MCF 10A (cell line): ENCODE data around the gene PPP2R2C. TPM values are rescaled to one million over a fixed set of nuclear protein-coding genes. Genes with fewer than 3 reads are reported as not detected.

Source experiments
- BruUV-seq: library from RNA; stranded (reverse); fragments of 400-500 nt; replicated peaks from 2 replicates; lab custom pipeline; 2021; lab: Mats Ljungman, UMichigan
- CTCF ChIA-PET: fragments of 300-600 bp; sonication (Branson Sonifier 250); formaldehyde crosslinking; extraction: SDS; loops from one replicate; lab custom pipeline; 2021; ENCODE audit warnings: antibody characterized with exemption, inconsistent platforms; lab: Yijun Ruan, JAX
- POLR2A ChIA-PET: fragments of 300-600, 350-650 bp; sonication (Branson Sonifier 250); formaldehyde crosslinking; extraction: SDS; loops from one replicate; lab custom pipeline; 2020; ENCODE audit warnings: antibody characterized with exemption, inconsistent platforms; lab: Yijun Ruan, JAX
- DNase-seq: peaks from one replicate; pipeline ENCODE4 v3.0.0-alpha.2; 2018; ENCODE audit not compliant: unreplicated experiment
- H3K27ac Mint-ChIP-seq: one replicate; pipeline ENCODE4 v1.8.0; 2022; ENCODE audit warnings: mild to moderate bottlenecking, low read depth, mixed read lengths; ENCODE audit not compliant: unreplicated experiment
- H3K27me3 Mint-ChIP-seq: one replicate; pipeline ENCODE4 v1.8.0; 2022; ENCODE audit warnings: mixed read lengths; ENCODE audit not compliant: insufficient read depth, unreplicated experiment
- H3K36me3 Mint-ChIP-seq: one replicate; pipeline ENCODE4 v1.8.0; 2022; ENCODE audit warnings: mild to moderate bottlenecking, moderate library complexity, mixed read lengths; ENCODE audit not compliant: insufficient read depth, unreplicated experiment
- H3K4me1 Mint-ChIP-seq: one replicate; pipeline ENCODE4 v1.8.0; 2022; ENCODE audit warnings: mixed read lengths; ENCODE audit not compliant: insufficient read depth, unreplicated experiment
- H3K4me3 Mint-ChIP-seq: one replicate; pipeline ENCODE4 v1.8.0; 2022; ENCODE audit warnings: mild to moderate bottlenecking, moderate library complexity, mixed read lengths; ENCODE audit not compliant: unreplicated experiment
- H3K9me3 Mint-ChIP-seq: one replicate; pipeline ENCODE4 v1.8.0; 2022; ENCODE audit warnings: mixed read lengths; ENCODE audit not compliant: unreplicated experiment
- intact Hi-C: fragments of 100-400 bp; cut with micrococcal nuclease; formaldehyde crosslinking; loops from 2 replicates; pipeline ENCODE4 v1.14.1; 2022
- total RNA-seq: library from RNA; stranded (reverse); gene quantifications from 2 replicates; pipeline ENCODE4 v1.2.3, GENCODE V29; 2022
- TF ChIP-seq, protein P1 (sequence below): fragments of 200-600 bp; IDR thresholded peaks from one replicate; pipeline ENCODE4 v1.8.0; 2022; ENCODE audit warnings: antibody characterized with exemption, mild to moderate bottlenecking; ENCODE audit not compliant: unreplicated experiment

PPP2R2C gene
- total RNA-seq, 1 experiment from 2014 or later, result 3.6 TPM

DNA sequence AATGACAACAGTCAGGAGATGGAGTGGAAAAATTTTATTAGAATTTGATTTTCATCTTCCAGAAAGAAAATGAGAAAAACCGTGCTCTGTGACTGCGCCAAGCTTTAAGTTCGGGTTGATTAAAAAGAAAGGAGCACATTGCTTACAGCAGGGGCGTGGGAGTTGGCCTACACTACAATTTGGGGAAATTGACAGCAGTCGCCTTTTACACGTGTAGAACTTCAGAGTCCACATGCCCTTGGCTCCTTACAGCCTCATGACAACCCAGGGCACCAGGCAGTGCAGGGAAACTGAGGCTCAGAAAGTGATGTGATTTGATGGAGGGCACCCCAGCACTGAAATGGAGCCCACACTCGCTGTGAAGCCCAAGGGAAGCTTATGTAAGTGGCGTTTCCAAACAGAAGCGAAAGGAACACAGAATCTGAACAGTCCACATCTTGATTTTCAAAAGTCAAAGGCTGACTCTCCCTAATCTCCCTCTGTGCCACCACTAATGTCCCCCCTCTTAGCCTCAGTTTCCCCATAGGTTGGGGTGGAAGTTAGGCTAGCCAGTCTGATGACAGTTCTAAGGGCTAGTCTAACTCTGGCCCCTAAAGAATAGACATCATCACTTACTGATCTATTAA is 5.5 kb downstream of the PPP2R2C start:
- BruUV-seq, result no TSS peak

DNA sequence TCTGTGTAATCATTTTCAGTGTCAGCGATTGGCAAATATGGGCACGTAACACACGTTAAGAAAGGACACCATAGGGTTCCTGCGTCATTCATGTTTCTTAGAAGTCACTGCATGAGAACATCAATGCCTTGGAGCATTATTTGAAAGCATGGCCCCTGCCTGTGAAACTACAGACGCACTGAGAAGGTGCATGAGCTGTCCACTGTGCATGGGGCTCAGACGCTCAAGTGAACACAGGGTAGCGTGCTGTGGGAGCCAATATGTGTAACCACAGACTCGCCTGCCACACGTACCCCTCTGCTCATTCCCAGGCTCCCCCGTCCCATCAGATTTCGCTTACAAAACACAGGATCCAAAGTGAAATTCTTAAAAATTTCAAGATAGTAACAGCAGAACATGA is 6.5 kb downstream of the PPP2R2C start:
- intact Hi-C loops, result no loop called here
- Mint-ChIP-seq H3K27ac (no peak overlapping the region), H3K4me3 (no peak overlapping the region), H3K4me1 (no peaks in the 10 kb centered on the region), H3K9me3 (no peaks in the 10 kb centered on the region), H3K36me3 (no peaks in the 10 kb centered on the region), H3K27me3 (no peaks in the 10 kb centered on the region)
- BruUV-seq, result no TSS peak
- ChIA-PET CTCF (no interaction called here), POLR2A (no interaction called here)
- TF ChIP-seq, protein P1, sequence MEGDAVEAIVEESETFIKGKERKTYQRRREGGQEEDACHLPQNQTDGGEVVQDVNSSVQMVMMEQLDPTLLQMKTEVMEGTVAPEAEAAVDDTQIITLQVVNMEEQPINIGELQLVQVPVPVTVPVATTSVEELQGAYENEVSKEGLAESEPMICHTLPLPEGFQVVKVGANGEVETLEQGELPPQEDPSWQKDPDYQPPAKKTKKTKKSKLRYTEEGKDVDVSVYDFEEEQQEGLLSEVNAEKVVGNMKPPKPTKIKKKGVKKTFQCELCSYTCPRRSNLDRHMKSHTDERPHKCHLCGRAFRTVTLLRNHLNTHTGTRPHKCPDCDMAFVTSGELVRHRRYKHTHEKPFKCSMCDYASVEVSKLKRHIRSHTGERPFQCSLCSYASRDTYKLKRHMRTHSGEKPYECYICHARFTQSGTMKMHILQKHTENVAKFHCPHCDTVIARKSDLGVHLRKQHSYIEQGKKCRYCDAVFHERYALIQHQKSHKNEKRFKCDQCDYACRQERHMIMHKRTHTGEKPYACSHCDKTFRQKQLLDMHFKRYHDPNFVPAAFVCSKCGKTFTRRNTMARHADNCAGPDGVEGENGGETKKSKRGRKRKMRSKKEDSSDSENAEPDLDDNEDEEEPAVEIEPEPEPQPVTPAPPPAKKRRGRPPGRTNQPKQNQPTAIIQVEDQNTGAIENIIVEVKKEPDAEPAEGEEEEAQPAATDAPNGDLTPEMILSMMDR, result no peak
- no peak for DNase-seq

More for the DNA sequence above, 5.5 kb downstream of the PPP2R2C start:
- Mint-ChIP-seq H3K27me3 (no peaks in the 10 kb centered on the region), H3K27ac (no peak overlapping the region), H3K4me3 (no peak overlapping the region), H3K36me3 (no peaks in the 10 kb centered on the region), H3K4me1 (no peaks in the 10 kb centered on the region), H3K9me3 (no peaks in the 10 kb centered on the region)
- DNase-seq, result no peak
- intact Hi-C loops, result no loop called here
- TF ChIP-seq, protein P1, result no peak
- ChIA-PET POLR2A (interaction anchor here (1.1 kb wide), 1 partner anchor 60 kb away, joined by 3 read pairs; no protein-coding TSS in a partner anchor), CTCF (no interaction called here)

DNA sequence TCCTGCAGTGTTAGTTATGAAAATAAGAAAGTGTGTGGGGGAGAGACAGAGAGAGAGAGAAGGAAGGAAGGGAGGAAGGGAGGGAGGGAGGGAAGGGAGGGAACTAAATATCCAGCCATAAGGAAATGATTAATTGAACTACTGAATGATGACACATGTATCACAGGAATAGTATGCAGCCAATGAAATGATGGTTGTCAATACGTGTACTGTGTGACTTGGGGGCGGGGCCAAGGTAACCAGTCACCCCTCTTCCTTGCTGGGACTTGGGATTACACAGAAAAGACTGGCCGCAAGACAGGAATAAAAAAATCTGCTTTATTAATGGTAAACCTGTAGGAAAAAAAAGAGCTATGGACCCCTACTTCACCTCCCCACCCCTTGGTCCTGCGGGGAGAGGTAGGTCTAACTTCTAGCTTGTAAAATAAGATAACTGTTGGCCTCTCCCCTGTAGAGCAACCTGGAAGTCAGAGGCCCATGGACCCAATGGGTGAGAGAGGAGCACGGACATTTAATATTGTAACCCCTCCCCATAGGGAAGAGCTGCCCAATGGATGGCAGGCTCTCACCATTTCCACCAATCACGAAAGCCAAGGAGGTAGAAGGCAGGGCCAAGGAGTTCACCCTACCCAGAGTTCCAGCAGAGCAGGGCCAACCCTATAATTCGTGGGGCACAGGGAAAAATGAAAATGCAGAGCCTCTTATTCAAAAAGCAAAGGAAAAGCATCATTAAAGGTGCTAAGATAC is 7.4 kb downstream of the PPP2R2C start:
- POLR2A ChIA-PET, result no interaction called here
- no peak for DNase-seq
- H3K9me3 Mint-ChIP-seq, result no peaks in the 10 kb centered on the region
- H3K4me3 Mint-ChIP-seq, result no peak overlapping the region
- no peaks in the 10 kb centered on the region for H3K36me3 Mint-ChIP-seq
- H3K4me1 Mint-ChIP-seq, result no peaks in the 10 kb centered on the region
- no peaks in the 10 kb centered on the region for H3K27me3 Mint-ChIP-seq
- CTCF ChIA-PET, result no interaction called here
- intact Hi-C loops, result no loop called here
- TF ChIP-seq, protein P1, result no peak
- H3K27ac Mint-ChIP-seq, result no peak overlapping the region
- BruUV-seq, result no TSS peak
